IMR-90 (cell line): ENCODE results near the gene PRRG2. TPM values are rescaled to one million over a fixed set of nuclear protein-coding genes. Genes with fewer than 3 reads are reported as not detected.

Source experiments
- ATAC-seq: fragments of 200-7000 bp; cut with Tn5 transposase; 2 replicates; pipeline ENCODE4 v1.9.1; 2020; ENCODE audit warnings: low read depth, mild to moderate bottlenecking, moderate library complexity
- BruUV-seq: library from RNA; stranded (reverse); fragments of 400-500 nt; replicated peaks from 2 replicates; lab custom pipeline; 2021; lab: Mats Ljungman, UMichigan
- CTCF ChIA-PET: fragments of 300-600 bp; formaldehyde crosslinking; extraction: SDS; loops from one replicate; lab custom pipeline; 2021; ENCODE audit warnings: antibody characterized with exemption; lab: Yijun Ruan, JAX
- POLR2A ChIA-PET: fragments of 300-600 bp; sonication (Branson Sonifier 250); formaldehyde crosslinking; loops from one replicate; lab custom pipeline; 2022; ENCODE audit warnings: antibody characterized with exemption; ENCODE audit not compliant: unreplicated experiment; lab: Charles Lee
- DNase-seq: peaks from one replicate; pipeline ENCODE4 v3.0.0; 2013
- H2AFZ ChIP-seq: replicated peaks from 2 replicates; pipeline ENCODE3; 2013; ENCODE audit warnings: low read length, mild to moderate bottlenecking; ENCODE audit not compliant: poor library complexity
- H2AK5ac ChIP-seq: 2 replicates; pipeline ENCODE4 v1.6.1; 2013; ENCODE audit warnings: low read depth, low read length, inconsistent platforms
- H2AK9ac ChIP-seq: replicated peaks from 2 replicates; pipeline ENCODE3; 2013; ENCODE audit warnings: mild to moderate bottlenecking, low read depth, low read length, moderate library complexity; ENCODE audit not compliant: poor library complexity
- H2BK120ac ChIP-seq: 2 replicates; pipeline ENCODE4 v1.6.1; 2013; ENCODE audit warnings: low read depth, low read length, inconsistent platforms
- H2BK15ac ChIP-seq: 3 replicates; pipeline ENCODE4 v1.6.1; 2013; ENCODE audit warnings: low read depth, low read length, inconsistent platforms
- H2BK20ac ChIP-seq: 2 replicates; pipeline ENCODE4 v1.6.1; 2013; ENCODE audit warnings: low read depth, mild to moderate bottlenecking, inconsistent platforms, low read length, moderate library complexity
- H2BK5ac ChIP-seq: 2 replicates; pipeline ENCODE4 v1.6.1; 2013; ENCODE audit warnings: mild to moderate bottlenecking, low read depth, low read length, inconsistent platforms; ENCODE audit not compliant: poor library complexity, severe bottlenecking
- H3K14ac ChIP-seq: replicated peaks from 2 replicates; pipeline ENCODE4 v1.6.1; 2013; ENCODE audit warnings: low read depth, low read length, inconsistent platforms
- H3K18ac ChIP-seq: 2 replicates; pipeline ENCODE4 v1.6.1; 2013; ENCODE audit warnings: low read depth, low read length, control low read depth
- H3K23ac ChIP-seq: 2 replicates; pipeline ENCODE4 v1.6.1; 2013; ENCODE audit warnings: low read depth, low read length, inconsistent platforms
- H3K27ac ChIP-seq: 2 replicates; pipeline ENCODE4 v1.5.1; 2013; ENCODE audit warnings: mild to moderate bottlenecking, control low read depth, low read length; ENCODE audit not compliant: insufficient read depth
- H3K27me3 ChIP-seq: 2 replicates; pipeline ENCODE4 v1.6.1; 2013; ENCODE audit warnings: low read length; ENCODE audit not compliant: control insufficient read depth, insufficient read depth
- H3K36me3 ChIP-seq: 2 replicates; pipeline ENCODE4 v1.6.1; 2013; ENCODE audit warnings: low read length, mixed read lengths; ENCODE audit not compliant: control insufficient read depth, insufficient read depth
- H3K4ac ChIP-seq: 2 replicates; pipeline ENCODE4 v1.6.1; 2013; ENCODE audit warnings: low read depth, low read length, inconsistent platforms
- H3K4me1 ChIP-seq: 2 replicates; pipeline ENCODE4 v1.6.1; 2013; ENCODE audit warnings: low read length, mixed read lengths; ENCODE audit not compliant: control insufficient read depth, insufficient read depth
- H3K4me2 ChIP-seq: 2 replicates; pipeline ENCODE4 v1.6.1; 2013; ENCODE audit warnings: low read depth, mild to moderate bottlenecking, control low read depth, low read length, moderate library complexity
- H3K4me3 ChIP-seq: 2 replicates; pipeline ENCODE4 v1.5.1; 2013; ENCODE audit warnings: low read depth, mild to moderate bottlenecking, control low read depth, low read length, moderate library complexity; ENCODE audit not compliant: insufficient read depth
- H3K56ac ChIP-seq: 2 replicates; pipeline ENCODE4 v1.6.1; 2013; ENCODE audit warnings: low read length, inconsistent platforms; ENCODE audit not compliant: insufficient read depth; ENCODE audit errors: extremely low read depth
- H3K79me1 ChIP-seq, 2 experiments: 2 replicates each; pipeline ENCODE4 v1.6.1; 2013; ENCODE audit warnings: low read length in 2 of 2, inconsistent platforms in 1 of 2, low read depth in 1 of 2
- H3K9ac ChIP-seq: 2 replicates; pipeline ENCODE4 v1.6.1; 2013; ENCODE audit warnings: low read depth, low read length, control low read depth
- H3K9me1 ChIP-seq: 2 replicates; pipeline ENCODE4 v1.6.1; 2013; ENCODE audit warnings: low read length, inconsistent platforms; ENCODE audit not compliant: insufficient read depth
- H3K9me3 ChIP-seq: 2 replicates; pipeline ENCODE4 v1.6.1; 2013; ENCODE audit warnings: low read length; ENCODE audit not compliant: control insufficient read depth, insufficient read depth
- H4K20me1 ChIP-seq: 2 replicates; pipeline ENCODE4 v1.6.1; 2013; ENCODE audit warnings: low read length, inconsistent platforms; ENCODE audit not compliant: insufficient read depth
- H4K5ac ChIP-seq: 2 replicates; pipeline ENCODE4 v1.6.1; 2013; ENCODE audit warnings: mild to moderate bottlenecking, low read depth, low read length, control low read depth
- H4K8ac ChIP-seq, 2 experiments: 2 replicates each; pipeline ENCODE4 v1.6.1; 2013; ENCODE audit warnings: low read depth in 2 of 2, low read length in 2 of 2, control low read depth in 1 of 2, inconsistent platforms in 1 of 2
- H4K91ac ChIP-seq: 2 replicates; pipeline ENCODE4 v1.6.1; 2013; ENCODE audit warnings: low read depth, low read length, inconsistent platforms; ENCODE audit not compliant: insufficient read depth
- BHLHE40 ChIP-seq: fragments of 150-350 bp; IDR thresholded peaks from 2 replicates; pipeline ENCODE4 v1.6.1; 2016; ENCODE audit warnings: mild to moderate bottlenecking, low read depth, low read length
- CEBPB ChIP-seq: IDR thresholded peaks from 2 replicates; pipeline ENCODE4 v1.6.1; 2012; ENCODE audit warnings: low read depth, low read length, improper control_type of control experiment
- MAFK ChIP-seq: IDR thresholded peaks from 2 replicates; pipeline ENCODE4 v1.6.1; 2012; ENCODE audit warnings: low read depth, low read length, improper control_type of control experiment
- NFE2L2 ChIP-seq: fragments of 150-350 bp; IDR thresholded peaks from 2 replicates; pipeline ENCODE4 v1.6.1; 2016; ENCODE audit warnings: low read depth, mild to moderate bottlenecking, low read length
- POLR2A ChIP-seq: IDR thresholded peaks from 2 replicates; pipeline ENCODE4 v1.6.1; 2012; ENCODE audit warnings: mild to moderate bottlenecking, low read depth, low read length
- RAD21 ChIP-seq: IDR thresholded peaks from 2 replicates; pipeline ENCODE4 v1.6.1; 2012; ENCODE audit warnings: low read length, improper control_type of control experiment
- RFX5 ChIP-seq: IDR thresholded peaks from 2 replicates; pipeline ENCODE4 v1.8.0; 2012; ENCODE audit warnings: low read depth, mild to moderate bottlenecking, low read length, moderate library complexity
- SMC3 ChIP-seq: fragments of 150-350 bp; IDR thresholded peaks from 2 replicates; pipeline ENCODE4 v1.6.1; 2016; ENCODE audit warnings: low read depth, mild to moderate bottlenecking, antibody characterized with exemption, low read length, moderate library complexity
- WGBS, 2 experiments: methylation state at CpG; one replicate each; pipeline versions ENCODE4 v1.1.5 to v1.1.7; 2013; ENCODE audit warnings: missing lambda C conversion rate in 2 of 2; ENCODE audit not compliant: insufficient read length in 1 of 2; ENCODE audit errors: extremely low coverage in 2 of 2; 5-methylcytosine and 5-hydroxymethylcytosine counted together
- dilution Hi-C: fragments of 300-500 bp; cut with HindIII; formaldehyde crosslinking; loops from one replicate; pipeline ENCODE4 v1.14.3; 2018; ENCODE audit warnings: low sequenced_read_pairs; ENCODE audit not compliant: unreplicated experiment
- in situ Hi-C: fragments of 300-500 bp; cut with MboI; formaldehyde crosslinking; loops from 3 replicates; pipeline ENCODE4 v1.14.3; 2019; ENCODE audit warnings: low sequenced_read_pairs, inconsistent platforms, mixed read lengths
- intact Hi-C: fragments of 100-400 bp; cut with micrococcal nuclease; formaldehyde crosslinking; loops from 2 replicates; pipeline ENCODE4 v1.10.0; 2022
- polyA plus RNA-seq, 3 experiments: library from polyadenylated mRNA; depleted of rRNA; stranded (reverse); fragments of >200 nt; gene quantifications; 2 replicates each; pipeline ENCODE4 v1.2.3, GENCODE V29; 2012; ENCODE audit warnings: low replicate concordance in 1 of 3
- total RNA-seq: library from RNA; depleted of rRNA; stranded (reverse); fragments of >200 nt; gene quantifications from 2 replicates; pipeline ENCODE4 v1.2.3, GENCODE V29; 2012

PRRG2 gene
- total and polyA plus RNA-seq, 2 of the 4 experiments (the other 2 are of a cell fraction), result 0.14 to 0.54 TPM

- H2BK5ac ChIP-seq, result no peak overlapping the region
- H3K36me3 ChIP-seq, result no peaks in the 10 kb centered on the region; the same call in 1 of the 2 replicates
- peaks cover 0 to 19% of the 10 kb centered on the region in 2 experiments; a peak in 3 of 4 replicates for H3K79me1 ChIP-seq
- peak overlapping the region; percentile 6 for H2AK9ac ChIP-seq
- H2BK120ac ChIP-seq, result no peak overlapping the region
- ChIA-PET POLR2A (no interaction called here), CTCF (interaction anchor here (2.1 kb wide), 1 partner anchor 18 kb away, joined by 7 read pairs; no protein-coding TSS in a partner anchor)
- H4K91ac ChIP-seq, result no peak overlapping the region
- no peak overlapping the region for H3K18ac ChIP-seq
- H2BK15ac ChIP-seq, result no peak overlapping the region
- no peak overlapping the region for H3K14ac ChIP-seq
- ATAC-seq (no peak), DNase-seq (no peak)
- H3K23ac ChIP-seq, result no peak overlapping the region
- in situ Hi-C loops, result no loop called here
- H3K9me3 ChIP-seq, result no peaks in the 10 kb centered on the region
- no peak overlapping the region for H2BK20ac ChIP-seq
- H3K27me3 ChIP-seq, result no peaks in the 10 kb centered on the region
- peaks cover 15% of the 10 kb centered on the region for H4K20me1 ChIP-seq
- no peak overlapping the region for H4K8ac ChIP-seq
- H3K27ac ChIP-seq, result no peak overlapping the region
- BruUV-seq, result no TSS peak
- no peaks in the 10 kb centered on the region for H3K9me1 ChIP-seq
- no peak overlapping the region for H3K56ac ChIP-seq
- H4K5ac ChIP-seq, result no peak overlapping the region
- no peak overlapping the region for H3K4ac ChIP-seq
- intact Hi-C loops, result no loop called here
- dilution Hi-C loops, result no loop called here
- peaks cover 5% of the 10 kb centered on the region; the same call in 1 of the 2 replicates for H3K4me1 ChIP-seq
- no peak overlapping the region for H3K4me2 ChIP-seq
- whole genome bisulfite sequencing, 2 experiments, result 80% methylated on average over 5 of the region's 18 CpGs; no CpG with 5 or more reads in 1 of the 2 experiments
- H3K9ac ChIP-seq, result no peak overlapping the region
- no peak overlapping the region for H2AK5ac ChIP-seq
- no peak for TF ChIP-seq NFE2L2
- no peak for TF ChIP-seq MAFK
- TF ChIP-seq RAD21, result no peak
- TF ChIP-seq BHLHE40, result no peak
- no peak for TF ChIP-seq RFX5
- no peak for TF ChIP-seq POLR2A
- TF ChIP-seq CEBPB, result no peak
- no peak for TF ChIP-seq SMC3
- H2AFZ ChIP-seq, result peak overlapping the region; percentile 21
- no peak overlapping the region for H3K4me3 ChIP-seq
Observed at GRCh38 chr19:49588365-49589122, 7.4 kb downstream of the PRRG2 start.
